H1 (cell line): ENCODE measurements around the gene PIAS1. TPM values are rescaled to one million over a fixed set of nuclear protein-coding genes. Genes with fewer than 3 reads are reported as not detected.

ENCODE experiments used
- BCL11A ChIP-seq, 2 experiments: IDR thresholded peaks; one replicate each; pipeline ENCODE4 v1.6.1; 2011; ENCODE audit warnings: low read depth in 2 of 2, low read length in 2 of 2, mild to moderate bottlenecking in 2 of 2
- ZNF274 ChIP-seq: IDR thresholded peaks from 2 replicates; pipeline ENCODE4 v1.7.0; 2012; ENCODE audit warnings: low read length, borderline replicate concordance; ENCODE audit errors: extremely low read depth
- polyA plus RNA-seq, 7 experiments: library from polyadenylated mRNA; depleted of rRNA in 3 of 7; stranded (reverse) in 5 of 7; unstranded in 2 of 7; fragments of >200 nt in 5 of 7; fragments of 200-250 nt in 2 of 7; gene quantifications; 1 replicate in 5 of 7; 2 replicates in 1 of 7; 4 replicates in 1 of 7; pipeline versions ENCODE4 v1.2.1 to v1.2.3, GENCODE V29; 2011 to 2013; ENCODE audit warnings: missing spikeins in 2 of 7, mixed read lengths in 2 of 7
- total RNA-seq: library from RNA; stranded (reverse); fragmentation: NEBNext Ultra II Directional; extraction: Animal tissue kit (Norgen Biotek cat#: 25700); gene quantifications from 2 replicates; pipeline ENCODE4 v1.2.1, GENCODE V29; 2021

PIAS1 gene
- total and polyA plus RNA-seq, 2 of the 8 experiments (the other 6 are each of a cell fraction or from before 2014, with no cell fraction given): 30.8 to 34.5 TPM

DNA sequence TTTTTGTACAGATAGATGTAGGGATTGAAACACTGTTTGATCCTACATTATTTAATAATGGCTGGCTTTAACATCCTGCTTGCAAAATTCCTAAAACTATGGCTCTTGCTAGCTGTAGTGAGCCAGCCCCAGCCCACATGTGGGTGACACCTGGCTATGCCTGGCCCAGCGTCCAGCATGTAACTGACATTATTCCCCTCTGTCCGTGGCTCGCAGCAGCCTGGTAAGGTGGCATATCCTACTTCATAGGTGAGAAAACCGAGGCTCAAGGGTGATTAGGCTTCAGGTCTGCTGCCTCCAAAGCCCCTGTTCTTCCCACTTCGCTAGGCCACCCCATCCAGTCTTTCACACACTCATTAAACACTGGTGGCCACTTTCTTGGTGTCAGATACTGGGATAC, 149.4 kb downstream of the PIAS1 start (continued):
- no peak for TF ChIP-seq ZNF274
- no peak for TF ChIP-seq BCL11A (IDR thresholded peaks at IDR 0.05; ENCODE audit: low read depth in 2 of 2, low read length in 2 of 2)
- TF ChIP-seq, all 59 proteins: peak for 0
